Ectodermal cell (in vitro differentiated cells): Measurements from ENCODE around the gene ZNF282.
"Not testable (repeated sequence)": the region's sequence is repeated elsewhere in the genome, so short reads cannot be mapped to it uniquely, and the experiment has no call there.

Source experiments
- H3K27ac ChIP-seq: 2 replicates; pipeline ENCODE4 v1.7.0; 2013; ENCODE audit warnings: mild to moderate bottlenecking, low read depth, low read length; ENCODE audit not compliant: insufficient read depth, poor library complexity, severe bottlenecking
- H3K27me3 ChIP-seq: 2 replicates; pipeline ENCODE4 v1.7.0; 2013; ENCODE audit warnings: mild to moderate bottlenecking, low read length; ENCODE audit not compliant: insufficient read depth, control insufficient read depth, poor library complexity, severe bottlenecking
- H3K36me3 ChIP-seq: one replicate; pipeline ENCODE4 v1.7.0; 2013; ENCODE audit warnings: low read length; ENCODE audit not compliant: control insufficient read depth, insufficient read depth
- H3K4me1 ChIP-seq: one replicate; pipeline ENCODE4 v1.7.0; 2013; ENCODE audit warnings: low read length; ENCODE audit not compliant: control insufficient read depth, insufficient read depth
- H3K4me3 ChIP-seq: 2 replicates; pipeline ENCODE4 v1.7.0; 2013; ENCODE audit warnings: low read depth, low read length, control low read depth; ENCODE audit not compliant: insufficient read depth
- H3K9me3 ChIP-seq: 2 replicates; pipeline ENCODE4 v1.7.0; 2013; ENCODE audit warnings: mild to moderate bottlenecking, low read length, moderate library complexity; ENCODE audit not compliant: control insufficient read depth
- WGBS, 2 experiments: methylation state at CpG; one replicate each; pipeline ENCODE4 v1.1.7; 2013; ENCODE audit warnings: missing lambda C conversion rate in 2 of 2; 5-methylcytosine and 5-hydroxymethylcytosine counted together

The ZNF282 gene

GRCh38 chr7:149237502-149237901 lies 42.2 kb downstream of the ZNF282 start:
- Histone ChIP-seq H3K4me3 (no peak overlapping the region), H3K36me3 (peaks cover 3% of the 10 kb centered on the region), H3K27ac (no peak overlapping the region), H3K4me1 (no peaks in the 10 kb centered on the region), H3K9me3 (no peaks in the 10 kb centered on the region), H3K27me3 (peaks cover 20% of the 10 kb centered on the region)
- WGBS, 2 experiments: 85% methylated on average over 7 of the region's 7 CpGs

GRCh38 chr7:149238051-149238450 lies 42.7 kb downstream of the ZNF282 start:
- no peak overlapping the region for H3K27ac ChIP-seq
- 94 to 96% methylated on average over 3 of the region's 3 CpGs for WGBS, 2 experiments
- no peaks in the 10 kb centered on the region for H3K9me3 ChIP-seq
- H3K27me3 ChIP-seq: peaks cover 20% of the 10 kb centered on the region
- H3K4me1 ChIP-seq: no peaks in the 10 kb centered on the region
- H3K36me3 ChIP-seq: peaks cover 3% of the 10 kb centered on the region
- no peak overlapping the region for H3K4me3 ChIP-seq

GRCh38 chr7:149239345-149240143 lies 44.2 kb downstream of the ZNF282 start, which contains the start of gene ZNF212:
TSS of gene ZNF212 (plus strand) at chr7:149239651. CDS start at chr7:149239779, 128 bp downstream.
- H3K4me1 ChIP-seq: no peaks in the 10 kb centered on the region
- H3K9me3 ChIP-seq: no peaks in the 10 kb centered on the region

GRCh38 chr7:149240637-149241036 lies 45.3 kb downstream of the ZNF282 start:
- H3K4me3 ChIP-seq: peak overlapping the region; percentile 96
- WGBS, 2 experiments: 90% methylated on average over 5 of the region's 5 CpGs

More at GRCh38 chr7:149239345-149240143, 44.2 kb downstream of the ZNF282 start, which contains the start of gene ZNF212:
- Histone ChIP-seq H3K27me3 (peaks cover 20% of the 10 kb centered on the region), H3K36me3 (peaks cover 3% of the 10 kb centered on the region), H3K4me3 (peak within 1 kb of the TSS; percentile 96), H3K27ac (peak within 1 kb of the TSS; percentile 23)
- 0 to 1% methylated on average over 64 of the region's 64 CpGs for WGBS, 2 experiments

GRCh38 chr7:149241696-149242095 lies 46.4 kb downstream of the ZNF282 start:
- WGBS, 2 experiments: 81 to 85% methylated on average over 5 of the region's 5 CpGs
- no peak overlapping the region for H3K4me3 ChIP-seq
- peaks cover 3% of the 10 kb centered on the region for H3K36me3 ChIP-seq

More at GRCh38 chr7:149240637-149241036, 45.3 kb downstream of the ZNF282 start:
- peaks cover 20% of the 10 kb centered on the region for H3K27me3 ChIP-seq
- H3K27ac ChIP-seq: no peak overlapping the region
- H3K4me1 ChIP-seq: no peaks in the 10 kb centered on the region
- no peaks in the 10 kb centered on the region for H3K9me3 ChIP-seq
- H3K36me3 ChIP-seq: peaks cover 3% of the 10 kb centered on the region

GRCh38 chr7:149245244-149245643 lies 49.9 kb downstream of the ZNF282 start:
- no peaks in the 10 kb centered on the region for H3K9me3 ChIP-seq
- WGBS, 2 experiments: 88 to 97% methylated on average over 5 of the region's 5 CpGs
- H3K4me3 ChIP-seq: no peak overlapping the region
- peaks cover 5% of the 10 kb centered on the region for H3K36me3 ChIP-seq
- no peaks in the 10 kb centered on the region for H3K4me1 ChIP-seq
- no peak overlapping the region for H3K27ac ChIP-seq
- no peaks in the 10 kb centered on the region for H3K27me3 ChIP-seq

More at GRCh38 chr7:149241696-149242095, 46.4 kb downstream of the ZNF282 start:
- H3K9me3 ChIP-seq: no peaks in the 10 kb centered on the region
- H3K4me1 ChIP-seq: no peaks in the 10 kb centered on the region
- peaks cover 15% of the 10 kb centered on the region for H3K27me3 ChIP-seq
- no peak overlapping the region for H3K27ac ChIP-seq

- Histone ChIP-seq H3K36me3 (peaks cover 10% of the 10 kb centered on the region), H3K4me3 (no peak overlapping the region), H3K9me3 (no peaks in the 10 kb centered on the region), H3K27ac (no peak overlapping the region), H3K27me3 (no peaks in the 10 kb centered on the region), H3K4me1 (no peaks in the 10 kb centered on the region)
- WGBS, 2 experiments: 89 to 96% methylated on average over 4 to 5 of the region's 5 CpGs
Observed at GRCh38 chr7:149245744-149246143, 50.4 kb downstream of the ZNF282 start.

- Histone ChIP-seq H3K36me3 (peaks cover 18% of the 10 kb centered on the region), H3K27me3 (no peaks in the 10 kb centered on the region), H3K4me3 (no peak overlapping the region), H3K4me1 (no peaks in the 10 kb centered on the region), H3K27ac (no peak overlapping the region), H3K9me3 (no peaks in the 10 kb centered on the region)
- WGBS, 2 experiments: 93 to 98% methylated on average over 3 of the region's 3 CpGs
Observed at GRCh38 chr7:149248777-149249176, 53.4 kb downstream of the ZNF282 start.

GRCh38 chr7:149250151-149250550 lies 54.8 kb downstream of the ZNF282 start:
- peaks cover 26% of the 10 kb centered on the region for H3K36me3 ChIP-seq
- not testable (repeated sequence) for H3K4me3 ChIP-seq
- 94 to 97% methylated on average over 18 of the region's 18 CpGs for WGBS, 2 experiments

GRCh38 chr7:149251518-149251917 lies 56.2 kb downstream of the ZNF282 start:
- not testable (repeated sequence) for H3K4me3 ChIP-seq, H3K27ac ChIP-seq, H3K9me3 ChIP-seq, H3K27me3 ChIP-seq, H3K4me1 ChIP-seq
- peaks cover 30% of the 10 kb centered on the region for H3K36me3 ChIP-seq
- 94 to 95% methylated on average over 10 of the region's 10 CpGs for WGBS, 2 experiments

More at GRCh38 chr7:149250151-149250550, 54.8 kb downstream of the ZNF282 start:
- not testable (repeated sequence) for H3K4me1 ChIP-seq, H3K27ac ChIP-seq, H3K9me3 ChIP-seq, H3K27me3 ChIP-seq
